GM04504 (cell line): Measurements from ENCODE around the gene TOR1AIP1.
"Not testable (repeated sequence)": the region's sequence is repeated elsewhere in the genome, so short reads cannot be mapped to it uniquely, and the experiment has no call there.

ENCODE experiments used
- DNase-seq: peaks from one replicate; pipeline ENCODE4 v3.0.0-alpha.2; 2012; ENCODE audit warnings: low read depth

TOR1AIP1 gene, protein sequence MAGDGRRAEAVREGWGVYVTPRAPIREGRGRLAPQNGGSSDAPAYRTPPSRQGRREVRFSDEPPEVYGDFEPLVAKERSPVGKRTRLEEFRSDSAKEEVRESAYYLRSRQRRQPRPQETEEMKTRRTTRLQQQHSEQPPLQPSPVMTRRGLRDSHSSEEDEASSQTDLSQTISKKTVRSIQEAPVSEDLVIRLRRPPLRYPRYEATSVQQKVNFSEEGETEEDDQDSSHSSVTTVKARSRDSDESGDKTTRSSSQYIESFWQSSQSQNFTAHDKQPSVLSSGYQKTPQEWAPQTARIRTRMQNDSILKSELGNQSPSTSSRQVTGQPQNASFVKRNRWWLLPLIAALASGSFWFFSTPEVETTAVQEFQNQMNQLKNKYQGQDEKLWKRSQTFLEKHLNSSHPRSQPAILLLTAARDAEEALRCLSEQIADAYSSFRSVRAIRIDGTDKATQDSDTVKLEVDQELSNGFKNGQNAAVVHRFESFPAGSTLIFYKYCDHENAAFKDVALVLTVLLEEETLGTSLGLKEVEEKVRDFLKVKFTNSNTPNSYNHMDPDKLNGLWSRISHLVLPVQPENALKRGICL

DNA sequence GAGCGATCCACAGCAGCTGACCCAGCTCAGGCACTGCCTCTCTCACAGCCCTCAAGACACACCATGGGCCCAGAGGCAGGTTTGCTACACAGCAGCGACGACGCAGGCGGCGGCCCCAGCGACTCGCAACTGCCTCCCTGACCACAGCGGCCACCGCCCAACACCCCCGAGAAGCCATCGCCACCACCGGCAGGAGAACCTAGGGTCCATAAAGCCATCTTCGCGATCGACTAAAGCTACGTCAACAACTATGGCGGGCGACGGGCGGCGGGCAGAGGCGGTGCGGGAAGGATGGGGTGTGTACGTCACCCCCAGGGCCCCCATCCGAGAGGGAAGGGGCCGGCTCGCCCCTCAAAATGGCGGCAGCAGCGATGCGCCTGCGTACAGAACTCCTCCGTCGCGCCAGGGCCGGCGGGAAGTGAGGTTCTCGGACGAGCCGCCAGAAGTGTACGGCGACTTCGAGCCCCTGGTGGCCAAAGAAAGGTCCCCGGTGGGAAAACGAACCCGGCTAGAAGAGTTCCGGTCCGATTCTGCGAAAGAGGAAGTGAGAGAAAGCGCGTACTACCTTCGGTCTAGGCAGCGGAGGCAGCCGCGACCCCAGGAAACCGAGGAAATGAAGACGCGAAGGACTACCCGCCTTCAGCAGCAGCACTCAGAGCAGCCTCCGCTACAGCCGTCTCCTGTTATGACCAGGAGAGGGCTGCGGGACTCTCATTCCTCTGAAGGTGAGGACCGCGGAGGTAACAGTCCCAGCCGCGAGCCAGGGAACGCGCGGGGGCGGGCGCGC lies at the start of gene TOR1AIP1:
TSS of gene TOR1AIP1 (plus strand) at position 33 of the 787 bp plus-strand sequence. CDS start at position 251, 218 bp downstream.
- DNase-seq: peak; percentile 95

DNA sequence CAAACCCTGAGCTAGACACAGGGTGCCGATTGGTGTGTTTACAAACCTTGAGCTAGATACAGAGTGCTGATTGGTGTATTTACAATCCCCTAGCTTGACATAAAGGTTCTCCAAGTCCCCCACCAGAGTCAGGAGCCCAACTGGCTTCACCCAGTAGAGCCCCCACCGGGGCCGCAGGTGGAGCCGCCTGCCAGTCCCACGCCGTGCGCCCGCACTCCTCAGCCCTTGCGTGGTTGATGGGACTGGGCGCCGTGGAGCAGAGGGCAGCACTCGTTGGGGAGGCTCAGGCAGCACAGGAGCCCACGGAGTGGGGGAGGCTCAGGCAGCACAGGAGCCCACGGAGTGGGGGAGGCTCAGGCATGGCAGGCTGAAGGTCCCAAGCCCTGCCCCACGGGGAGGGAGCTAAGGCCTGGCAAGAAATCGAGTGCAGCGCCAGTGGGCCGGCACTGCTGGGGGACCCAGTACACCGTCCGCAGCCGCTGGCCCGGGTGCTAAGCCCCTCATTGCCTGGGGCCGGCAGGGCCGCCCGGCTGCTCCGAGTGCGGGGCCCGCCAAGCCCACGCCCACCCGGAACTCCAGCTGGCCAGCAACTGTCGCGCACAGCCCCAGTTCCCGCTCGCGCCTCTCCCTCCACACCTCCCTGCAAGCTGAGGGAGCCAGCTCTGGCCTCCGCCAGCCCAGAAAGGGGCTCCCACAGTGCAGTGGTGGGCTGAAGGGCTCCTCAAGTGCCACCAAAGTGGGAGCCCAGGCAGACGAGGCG lies 45.2 kb upstream of the TOR1AIP1 start:
- DNase-seq: not testable (repeated sequence)

DNA sequence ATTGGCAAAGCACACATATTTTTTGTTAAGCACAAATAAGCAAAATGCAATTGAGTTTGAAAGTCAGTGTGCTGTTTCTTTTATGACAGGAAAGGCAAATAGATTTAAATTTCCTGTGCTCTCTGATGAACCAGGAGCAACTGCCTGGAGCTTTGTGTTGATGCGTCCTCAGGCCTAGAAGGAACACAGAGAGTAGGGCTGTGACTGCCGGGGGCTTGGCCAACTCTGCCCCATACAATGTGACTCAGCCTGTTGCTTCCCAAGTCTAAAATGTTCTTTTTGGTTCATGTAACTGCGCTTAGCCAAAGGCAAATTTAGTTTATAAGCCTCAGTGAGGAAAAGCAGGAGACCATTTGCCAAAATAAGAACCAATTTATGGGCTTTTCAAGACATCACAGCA lies 42.0 kb upstream of the TOR1AIP1 start:
- no peak for DNase-seq

DNA sequence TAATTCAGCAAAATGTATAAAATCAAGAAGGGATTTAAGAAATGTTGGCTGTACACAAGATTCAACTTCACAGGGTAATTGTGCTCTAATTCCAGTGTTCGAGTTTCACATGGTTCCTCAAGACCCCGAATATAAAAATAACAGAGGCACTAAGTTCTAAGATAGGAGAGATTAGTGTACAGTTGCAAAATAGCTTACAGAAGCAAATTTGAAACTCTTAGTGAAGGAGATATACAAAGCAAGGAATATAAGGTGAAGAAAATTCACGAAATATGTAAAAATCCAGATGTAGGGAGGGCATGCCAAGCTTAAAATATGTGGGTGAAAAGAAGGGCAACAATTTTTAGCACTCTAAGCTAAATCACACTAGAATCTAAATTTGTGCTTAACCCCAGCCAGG lies 33.9 kb upstream of the TOR1AIP1 start:
- DNase-seq: no peak

DNA sequence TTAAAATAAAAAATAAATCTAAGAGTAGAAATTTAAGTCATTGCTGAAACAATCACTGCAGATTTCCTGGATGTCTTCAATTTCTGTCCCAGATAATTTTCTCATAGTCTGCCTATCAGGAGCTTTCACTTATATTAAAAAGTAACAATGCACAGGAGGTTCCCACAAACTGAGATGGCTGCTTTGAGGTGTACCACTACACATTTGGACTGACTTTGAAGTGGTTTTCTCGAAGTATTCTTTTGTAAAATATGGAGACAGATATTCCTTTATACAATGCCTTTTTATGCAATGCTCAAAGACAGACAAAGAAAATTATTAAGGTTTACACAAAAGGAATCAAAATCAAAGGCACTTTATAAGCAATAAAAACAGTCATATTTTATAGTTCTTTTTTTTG lies 29.0 kb upstream of the TOR1AIP1 start:
- no peak for DNase-seq

DNA sequence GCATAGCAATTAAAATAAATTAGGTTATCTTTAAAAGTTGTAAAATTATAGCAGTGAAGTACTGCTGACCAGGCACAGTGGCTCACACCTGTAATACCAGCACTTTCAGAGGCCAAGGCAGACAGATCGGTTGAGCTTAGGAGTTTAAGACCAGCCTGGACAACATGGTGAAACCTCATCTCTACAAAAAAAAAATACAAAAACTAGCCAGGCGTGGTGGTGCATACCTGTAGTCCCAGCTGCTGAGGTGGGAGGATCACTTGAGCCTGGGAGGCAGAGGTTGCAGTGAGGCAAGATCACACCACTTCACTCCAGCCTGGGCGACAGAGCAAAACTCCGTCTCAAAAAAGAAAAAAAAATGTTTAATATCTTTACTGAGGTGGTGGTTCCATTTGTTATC lies 26.3 kb upstream of the TOR1AIP1 start:
- not testable (repeated sequence) for DNase-seq

DNA sequence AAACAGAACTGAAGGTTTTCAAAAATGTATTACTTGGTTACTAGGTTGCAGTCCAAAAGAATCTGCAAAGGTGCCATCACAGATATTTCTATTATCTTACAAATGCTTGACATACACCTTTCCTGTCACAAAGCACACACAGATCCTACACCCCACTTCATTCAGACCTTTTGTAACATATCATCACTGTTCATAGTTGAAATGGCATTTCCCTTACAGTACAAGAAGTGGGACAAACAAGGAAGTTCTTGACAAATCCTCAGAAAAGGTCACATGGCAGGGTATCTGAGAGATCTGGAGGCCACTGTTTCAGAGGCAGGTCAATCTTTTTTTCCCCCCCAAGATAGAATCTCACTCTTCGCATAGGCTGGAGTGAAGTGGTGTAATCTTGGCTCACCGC lies 25.8 kb upstream of the TOR1AIP1 start:
- no peak for DNase-seq

DNA sequence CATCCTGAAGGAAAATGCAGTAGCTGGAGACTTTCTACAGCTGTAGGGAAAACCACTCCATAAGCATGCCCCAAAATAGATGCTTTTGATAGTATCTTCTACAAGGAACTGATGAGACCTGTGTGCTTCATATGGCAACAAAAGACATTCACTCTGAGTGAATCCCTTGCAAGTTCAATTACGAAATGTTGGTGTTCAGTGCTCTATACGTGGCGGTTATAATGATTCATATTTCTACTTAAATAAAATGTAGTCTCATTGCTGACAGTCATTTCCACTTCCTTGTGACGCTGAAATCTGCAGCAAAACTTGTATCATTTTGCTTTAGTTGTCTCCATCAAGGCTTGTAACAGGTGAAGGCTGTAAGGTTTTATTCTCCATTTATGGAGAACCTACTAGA lies 25.1 kb upstream of the TOR1AIP1 start:
- no peak for DNase-seq

DNA sequence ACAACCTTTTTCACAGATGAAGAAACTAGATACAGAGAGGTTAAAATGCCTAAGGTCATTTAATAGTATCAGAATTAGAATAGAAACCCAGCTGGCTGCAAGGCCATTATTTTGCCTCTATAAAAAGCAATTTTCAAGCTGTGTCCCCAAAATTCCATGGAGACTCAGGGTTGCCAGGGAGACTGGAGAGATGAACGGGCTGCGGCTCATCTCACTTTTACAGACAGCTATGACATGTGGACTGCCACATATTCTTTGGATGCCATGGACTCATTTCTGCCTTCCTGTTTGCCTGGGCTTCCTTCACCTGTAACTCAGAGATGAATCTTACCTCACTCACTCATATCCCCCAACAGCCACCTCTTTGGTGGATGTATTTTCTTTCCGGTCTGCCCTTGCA lies 21.4 kb upstream of the TOR1AIP1 start:
- DNase-seq: no peak

DNA sequence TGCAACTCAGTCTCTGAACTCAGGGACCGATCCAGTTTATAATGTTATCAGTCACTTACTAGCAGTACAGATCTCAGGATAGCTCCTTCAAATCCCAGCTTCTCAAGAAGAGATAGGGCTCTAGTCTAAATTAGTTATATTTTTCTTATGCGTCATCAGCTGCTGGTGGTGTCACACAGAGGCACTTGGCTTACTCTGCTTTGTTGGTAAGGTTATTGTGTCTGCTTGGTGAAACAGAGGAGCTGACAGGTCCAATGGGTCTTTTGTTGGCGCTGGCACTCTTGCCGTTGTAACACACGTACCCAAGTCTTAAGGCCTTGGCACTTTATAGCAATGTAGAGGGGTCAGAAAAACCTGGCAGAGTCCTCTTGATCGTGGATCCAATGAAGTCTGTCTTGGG lies 16.7 kb upstream of the TOR1AIP1 start:
- no peak for DNase-seq

DNA sequence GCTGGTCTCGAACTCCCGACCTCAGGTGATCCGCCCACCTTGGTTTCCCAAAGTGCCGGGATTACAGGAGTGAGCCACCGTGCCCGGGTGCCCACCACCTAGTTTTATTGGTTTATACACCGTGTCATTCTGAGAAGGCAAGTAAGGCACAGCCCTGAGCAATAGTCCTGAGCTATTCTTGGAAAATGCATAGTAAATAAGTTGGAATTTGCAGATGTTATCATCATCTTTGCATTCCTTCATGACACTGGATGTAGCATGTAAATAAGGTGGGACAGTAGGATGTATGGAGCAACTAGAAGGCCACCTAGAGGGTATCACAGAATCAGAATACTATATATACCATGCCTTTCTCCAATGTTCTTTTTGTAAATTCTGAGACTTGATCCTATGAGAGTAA lies 15.5 kb upstream of the TOR1AIP1 start:
- DNase-seq: no peak

DNA sequence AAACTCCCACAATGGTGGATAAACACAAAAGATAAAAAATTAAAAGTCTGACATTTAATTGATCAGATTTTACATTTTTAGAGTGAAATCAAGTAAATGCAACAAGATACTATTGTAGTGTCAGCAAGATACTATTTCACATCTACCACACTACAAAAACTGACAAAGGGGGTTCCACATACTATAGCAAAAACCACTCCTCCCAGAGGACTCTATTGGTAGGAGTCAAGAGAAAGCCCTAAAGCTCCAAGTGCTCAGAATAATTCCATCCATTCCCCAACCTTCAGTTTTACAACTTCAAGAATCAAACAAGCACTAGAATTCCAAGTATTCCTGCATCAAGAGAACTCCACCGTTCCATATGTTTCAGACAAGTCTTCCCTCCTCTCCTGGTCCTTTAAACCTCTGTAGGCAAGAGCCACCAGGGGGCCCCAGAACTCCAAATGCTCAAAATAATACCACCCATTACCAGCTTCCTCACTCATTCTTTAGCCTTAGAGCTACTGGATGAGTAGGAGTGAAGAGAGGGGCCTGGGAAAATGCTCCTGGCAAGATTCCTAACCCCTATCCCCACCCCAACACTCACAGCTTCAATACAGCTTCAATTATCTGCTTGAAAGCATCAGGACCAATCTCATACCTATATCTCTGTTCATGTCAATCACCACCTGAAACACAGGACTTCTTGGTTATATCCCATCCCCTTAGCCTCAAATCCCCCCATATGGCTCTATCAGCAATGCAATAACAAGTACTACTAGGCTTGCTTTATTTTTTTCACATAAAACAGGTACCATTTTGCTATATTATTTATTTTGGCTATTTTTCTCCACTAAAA lies 14.4 kb upstream of the TOR1AIP1 start:
- no peak for DNase-seq

DNA sequence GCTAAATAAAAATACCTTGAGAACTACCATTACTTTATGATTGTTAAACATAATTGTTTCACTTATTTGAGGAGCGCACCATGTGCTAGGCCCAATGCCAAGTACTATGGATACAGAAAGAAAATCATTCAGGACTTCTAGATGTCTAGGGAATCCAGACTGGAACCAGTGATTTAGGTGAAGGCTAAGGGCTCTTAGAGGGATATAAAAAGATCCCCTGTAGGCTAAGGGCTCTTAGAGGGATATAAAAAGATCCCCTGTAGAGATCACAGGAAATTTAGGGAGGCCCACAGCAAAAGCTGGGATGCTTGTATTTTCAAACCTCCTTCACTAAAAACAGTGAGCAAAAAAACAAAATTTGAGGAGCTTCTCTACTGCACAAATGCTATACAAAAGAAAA lies 11.2 kb upstream of the TOR1AIP1 start:
- no peak for DNase-seq

DNA sequence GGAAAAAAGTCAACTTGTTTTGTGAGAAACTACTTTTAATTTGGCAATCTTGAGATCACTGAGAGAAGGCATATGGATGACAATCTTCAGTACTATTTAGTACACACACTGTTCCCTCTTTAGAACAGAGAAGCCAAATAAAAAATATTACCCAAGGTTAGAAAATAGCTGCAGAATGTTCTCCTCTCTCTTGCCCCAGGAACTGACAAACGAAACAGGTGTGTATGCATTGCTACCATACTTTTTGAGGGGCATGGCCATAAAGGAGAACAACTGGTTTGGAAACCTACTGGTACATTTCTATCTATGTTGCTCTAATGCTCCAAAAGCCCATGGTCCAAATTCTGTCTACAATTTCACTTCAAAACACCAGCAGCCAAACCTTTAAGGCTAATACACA lies 10.1 kb upstream of the TOR1AIP1 start:
- no peak for DNase-seq

DNA sequence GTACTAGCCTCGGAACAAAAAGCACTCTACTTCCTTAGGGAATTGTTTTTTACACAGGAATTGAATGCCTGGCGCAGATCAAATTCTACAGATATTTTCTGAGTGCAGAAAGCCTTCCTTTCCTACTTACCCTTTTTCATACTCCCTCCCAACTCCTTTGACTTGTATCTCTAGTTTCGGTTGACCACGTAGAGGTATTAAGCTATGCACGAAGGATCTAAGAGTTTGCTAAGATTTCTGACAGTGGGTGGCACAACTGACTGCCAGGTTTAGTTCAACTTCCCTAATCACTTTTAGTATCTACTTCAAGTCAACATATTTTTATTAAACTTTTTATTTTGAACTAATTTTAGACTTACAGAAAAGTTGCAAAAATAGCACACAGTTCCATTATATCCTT lies 9.5 kb upstream of the TOR1AIP1 start:
- DNase-seq: no peak

DNA sequence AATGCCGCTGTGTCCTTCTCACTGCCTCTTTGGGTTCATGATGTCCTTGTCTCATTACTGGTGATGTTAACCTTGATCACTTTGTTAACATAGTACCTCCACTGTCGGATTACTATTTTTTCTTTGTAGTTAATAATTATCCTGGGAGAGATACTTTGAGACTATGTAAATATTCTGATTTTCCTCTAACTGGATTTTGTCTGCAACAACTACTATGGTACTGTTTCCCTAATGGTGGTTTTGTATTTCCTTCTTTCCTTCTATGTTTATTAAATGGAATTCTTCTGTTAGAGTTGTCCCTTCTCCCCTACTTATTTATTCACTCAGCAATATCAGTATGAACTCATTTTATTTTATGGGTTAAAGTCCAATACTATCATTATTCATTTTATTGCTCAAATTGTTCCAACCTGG lies 8.6 kb upstream of the TOR1AIP1 start:
- DNase-seq: no peak

DNA sequence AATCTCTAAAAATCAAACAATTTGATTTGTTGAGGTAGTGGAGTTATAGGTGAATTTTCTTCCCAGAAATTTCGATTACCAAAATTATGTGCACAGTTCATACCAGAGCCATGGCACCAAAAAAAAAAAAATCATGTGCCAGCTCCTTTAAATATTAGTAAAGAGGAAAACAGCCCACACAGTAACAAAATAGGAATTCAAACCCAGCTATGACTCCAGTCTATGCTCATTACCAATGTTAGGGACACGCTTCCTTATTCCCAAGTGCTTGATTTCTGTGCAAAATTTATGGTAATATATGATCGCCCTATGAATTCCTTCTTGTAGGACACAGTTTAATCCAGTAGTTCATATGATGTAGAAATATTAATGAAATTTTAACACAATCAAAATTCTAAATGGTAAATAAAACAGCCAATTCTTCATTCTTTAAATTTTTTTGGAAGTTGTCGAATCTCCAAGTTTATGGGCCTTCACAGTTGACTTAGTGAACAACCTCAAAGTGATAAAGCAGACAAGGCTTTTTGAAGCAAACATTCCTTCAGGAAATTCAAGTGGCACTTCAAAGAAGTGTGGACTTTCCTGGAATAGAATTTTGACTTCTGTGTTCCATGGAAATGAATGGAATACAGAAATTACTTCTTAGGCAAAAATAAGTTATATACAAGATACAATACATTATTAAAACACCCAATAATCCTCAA lies 6.3 kb upstream of the TOR1AIP1 start:
- no peak for DNase-seq

DNA sequence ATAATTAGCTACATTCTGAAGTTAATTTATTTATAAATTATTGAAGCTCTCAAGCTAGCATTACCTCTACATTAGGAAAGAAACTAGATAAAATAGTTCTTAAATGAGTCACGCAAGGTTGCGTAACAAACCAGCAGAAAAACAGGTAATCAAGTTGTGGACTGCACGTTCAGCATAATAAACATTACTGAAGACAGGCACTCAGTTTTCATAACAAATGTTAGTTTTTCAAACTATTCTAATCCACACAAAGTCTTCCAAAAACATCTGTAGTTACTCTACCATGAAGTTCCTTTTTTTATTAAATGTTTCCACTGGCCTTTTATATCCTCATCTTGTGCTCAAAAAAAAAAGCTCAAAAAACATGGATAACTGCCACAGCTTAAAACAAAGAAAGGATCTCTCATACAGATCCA lies 5.8 kb upstream of the TOR1AIP1 start:
- DNase-seq: no peak

DNA sequence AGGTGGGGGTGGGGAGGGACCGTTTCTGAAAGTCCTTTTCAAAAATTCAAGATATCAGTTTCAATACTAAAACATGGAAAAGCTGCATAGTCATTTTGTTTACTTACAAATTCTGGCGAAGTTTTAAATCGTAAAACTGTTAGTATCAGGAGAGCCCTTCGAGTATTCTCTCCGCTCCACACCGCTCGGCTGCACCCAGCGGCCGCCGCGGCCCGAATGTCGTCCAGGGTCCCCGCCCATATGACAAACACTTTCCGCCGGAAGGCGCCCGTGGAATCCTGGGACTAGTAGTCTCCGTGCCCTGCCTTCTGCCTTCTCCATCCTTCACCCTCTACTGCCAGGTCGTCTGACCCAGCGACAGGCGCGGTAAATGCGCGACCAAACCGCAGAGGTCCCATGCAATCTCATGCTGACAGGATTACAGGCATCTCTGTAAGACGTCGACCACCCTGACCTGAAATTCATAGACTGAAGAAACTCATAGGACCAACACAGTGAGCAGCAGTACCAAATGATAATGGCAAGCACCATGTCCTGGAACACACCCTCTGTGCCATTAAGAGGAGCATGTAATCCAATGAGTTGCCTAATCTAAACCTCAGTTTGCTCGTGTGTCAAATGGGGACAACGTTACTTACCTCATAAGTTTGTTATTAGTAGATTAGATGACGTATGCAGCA lies 4.4 kb upstream of the TOR1AIP1 start, which contains the start of gene TOR1AIP2:
TSS of gene TOR1AIP2 (minus strand) at position 218 of the 680 bp plus-strand sequence. CDS start 25,138 bp downstream, outside the sequence.
- DNase-seq: peak; percentile 56

DNA sequence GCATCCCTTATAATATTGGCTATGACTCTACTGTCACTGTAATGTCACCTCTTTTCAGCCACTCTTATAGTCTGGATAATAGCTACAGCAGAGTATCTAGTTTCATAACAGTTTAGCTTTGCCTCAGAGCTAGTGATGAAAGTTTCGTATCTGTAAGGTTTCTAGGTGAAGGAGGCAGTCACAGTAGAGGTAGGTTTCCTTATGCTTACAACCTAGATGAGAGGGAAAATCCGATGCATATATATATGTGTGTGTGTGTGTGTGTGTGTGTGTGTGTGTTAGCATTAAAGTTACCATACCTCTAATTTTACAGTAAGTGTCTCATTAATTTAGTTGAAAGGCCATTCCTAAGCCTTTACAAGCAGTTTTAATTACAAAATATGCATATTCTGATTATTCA lies 2.3 kb upstream of the TOR1AIP1 start:
- no peak for DNase-seq
